GM21423 (cell line): ENCODE measurements around the gene IFNL3.
"Not testable (repeated sequence)": the region's sequence is repeated elsewhere in the genome, so short reads cannot be mapped to it uniquely, and the experiment has no call there.

Experiments
- ATAC-seq: cut with Tn5 transposase; IDR thresholded peaks from one replicate; pipeline ENCODE4 v1.9.1; 2021; ENCODE audit warnings: mild to moderate bottlenecking, moderate library complexity; ENCODE audit not compliant: unreplicated experiment

Gene IFNL3

GRCh38 chr19:39244410-39245100 lies at the start of gene IFNL3:
Gene IFNL3 (minus strand): TSS chr19:39245006. CDS start chr19:39244967, 39 bp downstream.
- ATAC-seq = not testable (repeated sequence)

DNA sequence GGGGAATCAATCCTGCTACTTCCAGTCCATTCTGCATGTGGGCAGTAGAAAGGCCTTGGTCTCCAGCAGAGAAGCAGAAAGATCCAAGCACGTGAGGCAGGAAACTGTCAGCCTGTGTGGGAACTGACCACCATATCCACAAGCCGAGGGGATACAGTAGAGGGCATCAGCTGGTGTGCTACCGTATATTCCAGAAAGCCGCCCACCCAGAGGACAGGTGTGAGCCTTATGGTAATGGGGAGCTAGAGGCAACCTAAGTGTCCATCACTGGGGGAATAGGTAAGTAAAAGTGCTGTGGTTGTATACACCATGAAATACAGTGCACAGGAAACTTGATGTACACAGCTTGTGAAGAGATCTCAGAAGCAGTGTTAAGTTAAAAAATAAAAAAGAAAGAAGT lies 48.6 kb upstream of the IFNL3 start:
- ATAC-seq = no peak

DNA sequence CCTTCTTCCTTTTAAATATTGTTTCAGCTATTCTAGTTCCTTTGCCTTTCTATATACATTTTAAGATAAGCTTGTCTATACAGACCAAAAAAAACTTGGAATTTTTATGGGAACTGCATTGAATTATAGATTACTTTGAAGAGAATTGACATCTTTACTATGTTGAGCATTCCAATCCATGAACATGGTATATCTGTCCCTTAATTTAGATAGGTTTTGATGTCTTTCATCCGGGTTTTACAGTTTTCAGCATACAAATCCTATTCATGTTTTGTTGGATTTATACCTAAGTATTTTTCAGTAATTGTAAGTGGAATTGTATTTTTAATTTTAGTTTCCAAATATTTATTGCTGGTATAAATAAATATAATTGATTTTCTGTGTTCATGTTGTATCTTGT lies 39.2 kb upstream of the IFNL3 start:
- ATAC-seq = no peak

DNA sequence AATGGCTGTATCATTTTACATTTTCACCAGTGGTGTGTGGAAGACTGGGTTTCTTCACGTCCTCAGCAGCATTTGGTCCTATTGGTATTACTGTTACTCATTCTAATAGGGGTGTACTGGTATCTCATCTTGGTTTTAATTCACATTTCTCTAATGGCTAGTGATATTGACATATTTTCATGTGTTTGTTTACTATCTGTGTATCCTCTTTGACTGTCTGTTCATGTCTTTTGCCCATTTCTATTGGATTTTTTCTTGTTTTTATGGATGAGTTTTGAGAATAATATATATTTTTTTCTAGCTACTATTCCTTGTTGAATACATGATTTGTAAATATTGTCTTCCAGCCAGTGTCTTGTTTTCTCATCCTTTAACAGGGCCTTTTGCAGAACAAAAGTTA lies 37.2 kb upstream of the IFNL3 start:
- no peak for ATAC-seq

- ATAC-seq = no peak
Observed at GRCh38 chr19:39277598-39277997, 32.8 kb upstream of the IFNL3 start.

DNA sequence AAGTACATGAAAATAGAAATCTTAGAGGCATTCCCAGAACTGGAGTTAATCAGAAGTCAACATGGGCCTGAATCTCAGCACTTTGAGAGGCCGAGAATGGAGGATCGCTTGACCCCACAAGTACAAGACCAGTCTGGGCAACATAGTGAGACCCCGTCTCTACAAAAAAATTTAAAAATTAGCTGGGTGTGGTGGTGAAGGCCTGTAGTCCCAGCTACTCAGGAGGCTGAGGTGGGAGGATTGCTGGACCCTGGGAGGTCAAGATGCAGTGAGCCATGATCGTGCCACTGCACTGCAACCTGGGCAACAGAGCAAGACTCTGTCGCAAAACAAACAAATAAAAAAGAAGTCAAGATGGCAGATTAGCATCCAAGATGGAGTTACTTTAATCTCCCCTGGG lies 31.9 kb upstream of the IFNL3 start:
- ATAC-seq = no peak

DNA sequence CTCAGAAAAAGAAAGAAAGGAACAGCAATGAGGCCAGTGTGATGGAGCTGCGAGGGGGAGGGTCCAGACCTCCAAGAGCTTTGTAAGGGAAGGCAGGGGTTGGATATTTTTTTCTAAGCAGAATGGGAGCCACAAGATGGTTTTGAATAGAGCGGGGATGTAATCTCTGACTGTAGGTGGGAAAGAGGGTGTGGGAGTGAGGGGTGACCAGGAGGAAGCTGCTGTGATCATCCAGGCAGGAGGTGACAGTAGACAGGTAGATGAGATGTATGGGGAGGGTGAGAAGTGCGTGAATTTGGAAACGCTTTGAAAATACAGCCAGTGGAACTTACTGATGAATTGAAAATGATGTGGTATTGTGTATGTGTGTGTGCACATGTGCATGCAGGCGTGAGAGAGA lies 30.8 kb upstream of the IFNL3 start:
- no peak for ATAC-seq

DNA sequence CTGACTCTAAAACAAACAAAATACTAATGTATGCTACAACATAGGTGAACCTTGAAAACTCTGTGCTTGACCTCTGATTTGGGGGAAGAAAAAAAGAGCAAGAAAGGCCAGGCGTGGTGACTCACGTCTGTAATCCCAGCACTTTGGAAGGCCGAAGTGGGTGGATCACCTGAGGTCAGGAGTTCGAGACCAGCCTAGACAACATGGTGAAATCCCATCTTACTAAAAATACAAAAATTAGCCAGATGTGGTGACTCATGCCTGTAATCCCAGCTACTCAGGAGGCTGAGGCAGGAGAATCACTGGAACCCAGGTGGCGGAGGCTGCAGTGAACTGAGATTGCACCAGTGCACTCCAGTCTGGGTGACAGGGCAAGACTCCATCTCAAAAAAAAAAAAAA lies 29.1 kb upstream of the IFNL3 start:
- not testable (repeated sequence) for ATAC-seq

GRCh38 chr19:39270036-39270871 lies 25.4 kb upstream of the IFNL3 start:
- ATAC-seq = no peak

DNA sequence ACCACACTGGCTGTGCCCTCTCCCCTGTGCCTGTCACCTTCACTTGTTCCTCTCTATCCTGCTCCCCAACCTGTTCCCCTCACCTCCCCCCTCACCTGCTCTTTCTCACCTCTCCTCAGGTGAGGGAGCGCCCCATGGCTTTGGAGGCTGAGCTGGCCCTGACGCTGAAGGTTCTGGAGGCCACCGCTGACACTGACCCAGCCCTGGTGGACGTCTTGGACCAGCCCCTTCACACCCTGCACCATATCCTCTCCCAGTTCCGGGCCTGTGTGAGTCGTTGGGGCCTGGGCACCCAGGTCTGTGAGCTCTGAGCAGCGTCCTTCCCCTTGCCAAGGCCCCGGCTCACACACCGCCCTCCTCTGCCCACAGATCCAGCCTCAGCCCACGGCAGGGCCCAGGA lies 24.6 kb upstream of the IFNL3 start:
- not testable (repeated sequence) for ATAC-seq

- ATAC-seq = not testable (repeated sequence)
Observed at GRCh38 chr19:39268531-39269223, 23.9 kb upstream of the IFNL3 start.

GRCh38 chr19:39268085-39268484 lies 23.3 kb upstream of the IFNL3 start, which contains the start of gene IFNL2:
Gene IFNL2 (plus strand): TSS chr19:39268396. CDS start chr19:39268569, 173 bp downstream.
- ATAC-seq = not testable (repeated sequence)

DNA sequence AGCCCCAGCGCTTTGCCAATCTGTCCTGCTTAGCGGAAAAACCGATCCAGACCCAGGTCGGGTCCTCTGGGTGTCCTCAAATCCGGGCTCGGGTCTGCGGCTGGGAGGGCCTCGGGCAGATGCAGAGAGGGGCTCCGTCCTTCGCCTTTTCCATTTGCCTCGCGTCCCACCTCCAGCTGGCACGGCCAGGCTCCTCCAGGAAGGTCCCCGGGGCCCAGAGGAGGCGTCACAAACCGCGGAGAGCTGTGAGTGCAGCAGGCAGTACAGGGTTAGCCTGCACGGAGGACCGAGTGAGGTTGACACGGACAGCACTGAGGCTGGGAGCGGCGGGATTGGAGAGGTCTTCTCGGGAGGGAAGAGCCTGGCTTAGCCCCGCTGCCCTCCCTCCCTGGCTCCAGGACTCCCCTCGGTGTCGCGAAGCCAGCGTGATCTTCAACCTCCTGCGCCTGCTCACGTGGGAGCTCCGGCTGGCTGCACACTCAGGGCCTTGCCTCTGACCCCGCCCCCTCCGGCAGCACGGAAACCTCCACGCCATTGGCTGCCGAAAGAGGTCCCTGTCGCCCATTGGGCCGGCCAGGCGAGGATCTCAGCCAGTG lies 20.6 kb upstream of the IFNL3 start:
- no peak for ATAC-seq

DNA sequence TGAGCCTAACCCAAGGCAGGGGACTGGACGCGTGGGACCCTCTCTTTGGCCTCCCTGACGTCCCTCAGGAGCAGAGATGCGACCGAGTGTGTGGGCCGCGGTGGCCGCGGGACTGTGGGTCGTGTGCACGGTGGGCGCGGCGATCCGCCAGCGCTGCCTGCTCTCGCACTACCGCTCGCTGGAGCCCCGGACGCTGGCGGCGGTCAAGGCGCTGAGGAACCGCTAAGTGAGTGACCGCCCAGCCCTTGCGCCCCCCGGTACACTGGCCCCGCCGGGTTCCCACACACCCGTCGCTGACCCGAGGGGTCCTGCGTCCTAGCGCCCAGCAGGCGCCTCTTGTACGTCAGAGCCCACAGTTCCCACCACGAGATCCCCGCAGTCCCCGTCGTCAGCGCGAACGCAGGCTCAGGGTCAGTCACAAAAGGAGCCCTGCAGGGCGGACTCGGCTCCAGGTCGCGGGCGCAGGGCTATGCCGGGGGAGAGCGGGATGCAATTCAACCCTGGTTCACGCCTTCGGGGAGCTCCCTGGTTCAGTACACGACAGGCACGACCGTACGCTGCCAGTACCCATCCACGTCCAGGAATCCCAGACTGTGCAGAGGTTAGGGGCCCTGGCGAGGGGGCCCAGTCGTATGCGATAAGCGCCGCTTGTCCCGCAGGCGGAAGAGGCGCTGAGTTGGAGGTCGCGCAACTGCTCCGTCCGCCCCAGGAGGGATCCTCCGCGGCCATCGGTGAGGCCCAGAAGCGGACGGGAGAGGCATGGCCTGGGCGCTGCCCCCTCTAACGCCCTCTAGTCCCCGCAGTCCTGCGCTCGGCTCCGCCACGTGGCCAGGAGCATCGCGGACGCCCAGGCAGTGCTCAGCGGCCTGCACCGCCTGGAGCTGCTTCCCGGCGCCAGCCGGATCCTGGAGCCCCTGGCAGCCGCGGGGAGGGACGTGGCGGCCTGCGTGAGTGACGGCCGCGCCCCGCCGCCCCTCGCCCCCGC lies 19.8 kb upstream of the IFNL3 start:
- ATAC-seq = no peak

- no peak for ATAC-seq
Observed at GRCh38 chr19:39263912-39264305, 19.1 kb upstream of the IFNL3 start.

DNA sequence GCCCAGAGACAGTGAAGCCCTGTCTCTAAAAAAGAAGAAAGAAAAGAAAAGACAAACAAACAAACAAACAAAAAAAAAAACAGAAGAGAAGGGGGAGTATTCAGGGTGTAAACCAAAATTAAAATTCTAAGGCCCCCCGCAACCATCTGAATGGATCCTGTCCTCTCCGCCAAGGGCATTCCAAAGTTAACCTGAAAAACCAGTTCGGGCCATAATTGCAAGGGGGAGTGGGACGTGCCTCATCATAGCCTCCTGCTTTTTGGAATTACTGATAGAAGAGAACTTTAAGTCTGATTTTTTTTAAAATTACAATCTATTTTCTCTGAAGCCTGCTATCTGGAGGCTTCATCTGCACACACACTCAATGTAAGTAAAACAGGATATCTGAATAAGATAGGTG lies 17.7 kb upstream of the IFNL3 start:
- ATAC-seq = no peak

- ATAC-seq = no peak
Observed at GRCh38 chr19:39261704-39262103, 16.9 kb upstream of the IFNL3 start.

GRCh38 chr19:39257227-39257626 lies 12.4 kb upstream of the IFNL3 start:
- no peak for ATAC-seq

DNA sequence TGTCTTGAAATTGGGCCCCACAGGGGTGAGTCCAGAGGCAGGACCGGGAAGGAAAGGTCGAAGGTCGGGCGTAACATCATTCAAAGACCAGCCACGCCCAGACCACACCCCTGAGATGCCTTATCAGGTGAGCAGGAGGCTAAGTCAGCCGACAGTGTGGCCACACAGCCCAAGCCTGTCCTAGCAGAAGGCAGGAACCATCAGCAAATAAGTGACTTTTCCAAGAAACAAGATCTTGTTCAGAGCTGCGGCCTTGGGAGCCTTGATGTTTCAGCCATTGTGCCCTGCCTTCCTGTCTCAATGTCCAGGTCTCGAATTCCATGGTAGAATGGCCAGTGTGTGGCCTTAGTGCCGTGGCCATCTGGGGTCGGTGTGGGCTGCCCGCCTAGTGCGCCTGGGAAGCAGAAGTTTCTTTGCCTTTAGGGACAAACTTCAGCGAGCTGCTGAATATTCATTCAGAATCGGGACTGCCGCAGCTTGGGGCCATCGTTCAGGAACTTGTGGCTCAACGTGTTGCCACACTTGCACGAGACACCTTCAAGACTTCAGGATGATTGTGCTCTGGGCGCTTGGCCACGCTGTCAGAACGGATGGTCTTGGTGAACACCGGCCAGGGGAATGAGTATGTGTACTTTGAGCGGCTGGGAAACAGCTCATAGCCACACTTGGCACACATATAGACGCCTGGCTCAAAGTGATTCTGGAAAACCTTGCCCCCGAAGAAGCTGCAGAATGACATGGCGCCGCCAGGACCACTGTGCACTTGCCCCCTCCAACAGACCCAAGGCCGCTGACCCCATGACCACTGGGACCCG lies 9.9 kb upstream of the IFNL3 start:
- no peak for ATAC-seq
